ENCODE measurements around the gene SLC29A4. TPM values are rescaled to one million over a fixed set of nuclear protein-coding genes. Genes with fewer than 3 reads are reported as not detected.
"Not testable (repeated sequence)": the region's sequence is repeated elsewhere in the genome, so short reads cannot be mapped to it uniquely, and the experiment has no call there.

Gene SLC29A4
- polyA plus RNA-seq, 3 donors: 8.0 to 39.1 (median 13.3) TPM

DNA sequence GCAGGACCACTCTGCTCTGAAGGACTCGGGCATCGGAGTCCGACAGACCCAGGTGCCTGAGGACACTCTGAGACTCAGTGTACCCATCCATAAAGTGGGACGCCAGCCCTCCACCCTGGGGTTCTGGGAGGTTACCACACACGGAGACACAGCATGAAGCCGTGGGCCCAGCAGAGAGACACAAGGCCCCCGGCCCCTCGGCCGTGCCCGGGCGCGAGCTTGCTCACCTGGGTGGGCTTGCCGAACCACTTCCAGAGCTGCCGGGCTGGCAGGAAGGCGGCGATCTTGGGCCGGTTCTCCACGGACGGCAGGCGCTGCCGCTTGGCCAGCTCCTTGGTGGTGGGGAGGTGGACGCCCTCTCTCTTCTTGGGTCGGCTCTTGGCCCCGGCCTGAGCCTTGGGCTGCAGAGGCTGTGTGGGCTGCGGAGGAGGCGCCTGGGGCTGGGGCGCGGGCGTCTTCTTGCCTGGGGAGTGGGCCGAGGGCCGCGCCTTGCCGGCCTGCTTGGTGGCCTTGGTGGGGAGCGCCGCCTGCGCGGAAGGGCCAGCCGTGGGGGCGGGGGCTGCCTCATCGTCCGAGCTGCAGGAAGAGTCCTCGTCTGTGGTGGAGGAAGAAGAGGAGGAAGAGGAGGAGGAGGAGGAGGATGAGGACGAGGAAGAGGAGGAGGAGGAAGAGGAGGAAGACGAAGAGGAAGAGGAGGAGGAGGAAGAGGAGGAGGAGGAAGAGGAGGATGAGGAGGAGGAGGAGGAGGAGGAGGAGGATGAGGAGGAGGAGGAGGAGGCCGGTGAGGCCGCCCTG, 29.7 kb downstream of the SLC29A4 start:
- WGBS, 3 donors: 90 to 92% (median 92%) methylated on average over 22 to 35 of the region's 46 CpGs
- H3K27ac ChIP-seq (ENCODE audit: low read depth, low read length): not testable (repeated sequence)

GRCh38 chr7:5313076-5313885, 30.5 kb downstream of the SLC29A4 start:
- not testable (repeated sequence) for H3K27ac ChIP-seq (ENCODE audit: low read depth, low read length)
- WGBS, 3 donors: 76 to 85% (median 83%) methylated on average over 29 to 44 of the region's 48 CpGs

DNA sequence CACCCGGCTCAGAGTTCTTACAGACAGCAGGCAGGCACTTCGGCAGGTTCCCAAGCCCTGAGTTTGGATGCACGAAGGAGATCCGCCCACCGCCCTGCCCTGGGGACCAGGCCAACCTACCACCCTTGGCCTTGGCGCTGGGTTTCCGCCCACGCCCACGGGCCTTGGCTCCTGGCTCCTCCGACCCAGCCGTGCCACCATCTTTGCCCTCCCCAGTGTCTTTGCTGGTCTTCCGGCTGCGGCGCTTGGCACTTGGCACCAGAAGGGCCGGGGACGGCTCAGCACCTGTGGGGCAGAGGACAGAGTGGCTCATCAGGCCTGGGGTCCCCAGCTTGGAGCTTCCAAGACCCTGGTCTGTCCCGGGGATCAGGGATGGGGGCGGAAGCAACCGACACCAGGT, 32.1 kb downstream of the SLC29A4 start:
- H3K27ac ChIP-seq (ENCODE audit: low read depth, low read length): no peak overlapping the region
- WGBS, 3 donors: 86 to 94% (median 91%) methylated on average over 12 to 19 of the region's 19 CpGs

- no peak overlapping the region for H3K27ac ChIP-seq (ENCODE audit: low read depth, low read length)
- WGBS, 3 donors: 95 to 97% (median 96%) methylated on average over 14 of the region's 14 CpGs
Observed at GRCh38 chr7:5315761-5316160, 33.0 kb downstream of the SLC29A4 start.

DNA sequence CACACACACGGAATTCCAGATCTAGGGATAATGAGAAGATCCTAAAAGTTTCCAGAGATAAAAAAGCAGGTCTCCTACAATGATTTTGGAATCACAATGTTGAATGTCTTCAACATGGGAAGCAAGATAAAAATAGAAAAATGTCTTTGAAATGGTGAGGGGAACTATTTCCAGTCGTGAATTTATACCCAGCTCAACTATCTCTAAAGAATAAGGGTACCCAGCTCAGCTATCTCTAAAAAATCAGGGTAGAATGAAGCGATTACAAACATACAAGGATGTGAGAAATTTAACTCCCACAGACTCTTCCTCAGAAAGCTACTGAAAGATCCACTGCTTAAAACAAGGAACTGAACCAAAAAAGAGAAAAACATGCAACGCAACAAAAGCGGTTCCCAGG, 35.9 kb downstream of the SLC29A4 start:
- not testable (repeated sequence) for H3K27ac ChIP-seq (ENCODE audit: low read depth, low read length)
- 94 to 99% (median 97%) methylated on average over 5 of the region's 5 CpGs for WGBS, 3 donors

DNA sequence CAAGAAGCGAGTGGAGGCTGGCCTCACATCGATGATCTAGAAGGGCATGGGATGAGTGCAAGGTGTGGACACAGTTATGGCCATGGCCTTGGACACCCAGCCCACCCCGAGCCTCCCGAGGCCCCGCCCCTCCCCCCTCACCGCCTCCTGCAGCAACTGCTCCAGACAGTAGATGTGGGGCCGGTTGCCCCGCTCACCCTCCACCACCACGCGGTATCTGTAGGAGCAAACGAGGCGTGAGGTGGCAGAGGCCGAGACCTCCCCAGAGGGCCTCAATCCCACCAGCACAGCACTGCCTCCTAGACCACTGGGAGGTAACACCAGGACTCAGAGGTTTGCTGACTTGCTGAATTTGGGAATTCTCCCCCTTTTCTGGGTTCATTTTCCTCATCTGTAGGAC, 37.6 kb downstream of the SLC29A4 start:
- WGBS, 3 donors: 95 to 97% (median 96%) methylated on average over 10 to 13 of the region's 13 CpGs

DNA sequence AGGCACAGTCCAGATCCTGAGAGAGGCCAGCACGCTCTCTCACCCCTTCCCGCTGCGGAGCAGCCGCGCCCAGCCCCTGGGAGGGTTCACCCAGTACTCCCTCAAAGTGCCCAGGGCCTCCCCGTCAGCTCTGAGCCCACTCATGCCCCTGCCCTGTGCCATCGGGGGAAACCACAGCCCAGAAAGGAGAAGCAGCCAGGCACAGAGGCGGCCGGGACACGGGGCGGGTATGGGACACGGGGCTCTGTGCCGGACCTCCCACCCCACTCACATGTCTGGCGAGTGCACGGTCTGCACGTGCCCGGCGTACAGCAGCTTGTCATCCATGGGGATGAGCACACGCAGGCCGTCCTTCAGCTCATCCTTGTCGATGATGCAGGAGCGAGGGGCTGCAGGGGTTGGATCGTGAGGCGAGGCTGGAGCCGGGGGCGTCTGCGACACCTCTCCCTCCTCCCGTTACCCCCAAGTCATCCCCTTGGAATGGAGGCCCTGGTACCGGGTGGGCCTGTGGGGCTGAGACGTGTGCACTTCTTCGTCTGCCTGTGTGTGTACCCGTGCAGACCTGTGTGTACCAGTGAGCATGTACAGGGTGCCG, 38.2 kb downstream of the SLC29A4 start:
- WGBS, 3 donors: 96 to 99% (median 97%) methylated on average over 28 to 33 of the region's 33 CpGs
- H3K27ac ChIP-seq (ENCODE audit: low read depth, low read length): no peak overlapping the region

More for the DNA sequence above, 37.6 kb downstream of the SLC29A4 start:
- H3K27ac ChIP-seq (ENCODE audit: low read depth, low read length): no peak overlapping the region

DNA sequence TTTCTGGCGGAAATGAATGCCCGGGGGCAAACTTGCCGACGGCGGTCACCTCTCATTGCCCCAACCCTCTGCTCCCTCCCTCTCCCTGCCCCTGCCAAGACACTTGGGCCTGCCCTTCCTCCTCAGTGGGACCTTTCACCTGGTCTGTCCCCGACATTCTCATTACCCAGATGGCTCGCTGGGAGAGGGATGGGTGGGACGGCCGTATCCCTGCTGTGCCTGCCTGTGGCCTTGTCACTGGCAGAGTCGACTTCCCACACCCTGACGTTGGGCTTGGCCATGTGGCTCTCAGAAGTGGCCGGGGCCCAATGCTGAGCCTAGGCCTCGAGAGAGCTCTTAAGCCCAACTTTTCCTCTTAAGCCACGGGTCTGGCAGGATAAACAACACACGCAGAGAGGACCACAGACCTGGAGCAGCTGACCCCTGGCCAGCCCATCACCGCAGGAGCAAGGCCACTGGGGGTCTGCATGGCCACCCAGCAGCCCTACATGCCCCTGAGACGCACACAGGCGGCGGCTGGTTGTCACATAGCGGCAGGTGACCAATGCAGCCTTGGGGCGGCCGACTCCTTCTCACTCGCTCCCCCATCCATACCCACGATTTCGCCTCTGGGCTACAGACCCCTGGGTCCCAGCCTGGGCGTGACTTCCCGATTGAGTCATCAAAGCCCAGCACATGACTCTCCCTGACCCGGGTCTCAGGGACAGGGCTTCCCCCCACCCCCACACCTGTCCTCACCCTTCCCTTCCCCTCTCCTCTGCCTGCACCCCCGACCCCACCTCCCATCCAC, 40.1 kb downstream of the SLC29A4 start:
- WGBS, 3 donors: 85 to 86% (median 86%) methylated on average over 28 to 29 of the region's 29 CpGs
- no peak overlapping the region for H3K27ac ChIP-seq (ENCODE audit: low read depth, low read length)

GRCh38 chr7:5323800-5324781, 41.3 kb downstream of the SLC29A4 start:
- not testable (repeated sequence) for H3K27ac ChIP-seq (ENCODE audit: low read depth, low read length)
- 88 to 96% (median 94%) methylated on average over 29 to 30 of the region's 31 CpGs for WGBS, 3 donors

GRCh38 chr7:5324961-5325360, 42.2 kb downstream of the SLC29A4 start:
- 81 to 89% (median 84%) methylated on average over 8 to 10 of the region's 10 CpGs for WGBS, 3 donors
- no peak overlapping the region for H3K27ac ChIP-seq (ENCODE audit: low read depth, low read length)

- WGBS, 3 donors: 98% methylated on average over 3 of the region's 3 CpGs
- no peak overlapping the region for H3K27ac ChIP-seq (ENCODE audit: low read depth, low read length)
Observed at GRCh38 chr7:5330288-5330687, 47.5 kb downstream of the SLC29A4 start.

GRCh38 chr7:5332579-5332978, 49.8 kb downstream of the SLC29A4 start:
- WGBS, 3 donors: 87 to 91% (median 88%) methylated on average over 28 to 43 of the region's 43 CpGs
- H3K27ac ChIP-seq (ENCODE audit: low read depth, low read length): no peak overlapping the region

DNA sequence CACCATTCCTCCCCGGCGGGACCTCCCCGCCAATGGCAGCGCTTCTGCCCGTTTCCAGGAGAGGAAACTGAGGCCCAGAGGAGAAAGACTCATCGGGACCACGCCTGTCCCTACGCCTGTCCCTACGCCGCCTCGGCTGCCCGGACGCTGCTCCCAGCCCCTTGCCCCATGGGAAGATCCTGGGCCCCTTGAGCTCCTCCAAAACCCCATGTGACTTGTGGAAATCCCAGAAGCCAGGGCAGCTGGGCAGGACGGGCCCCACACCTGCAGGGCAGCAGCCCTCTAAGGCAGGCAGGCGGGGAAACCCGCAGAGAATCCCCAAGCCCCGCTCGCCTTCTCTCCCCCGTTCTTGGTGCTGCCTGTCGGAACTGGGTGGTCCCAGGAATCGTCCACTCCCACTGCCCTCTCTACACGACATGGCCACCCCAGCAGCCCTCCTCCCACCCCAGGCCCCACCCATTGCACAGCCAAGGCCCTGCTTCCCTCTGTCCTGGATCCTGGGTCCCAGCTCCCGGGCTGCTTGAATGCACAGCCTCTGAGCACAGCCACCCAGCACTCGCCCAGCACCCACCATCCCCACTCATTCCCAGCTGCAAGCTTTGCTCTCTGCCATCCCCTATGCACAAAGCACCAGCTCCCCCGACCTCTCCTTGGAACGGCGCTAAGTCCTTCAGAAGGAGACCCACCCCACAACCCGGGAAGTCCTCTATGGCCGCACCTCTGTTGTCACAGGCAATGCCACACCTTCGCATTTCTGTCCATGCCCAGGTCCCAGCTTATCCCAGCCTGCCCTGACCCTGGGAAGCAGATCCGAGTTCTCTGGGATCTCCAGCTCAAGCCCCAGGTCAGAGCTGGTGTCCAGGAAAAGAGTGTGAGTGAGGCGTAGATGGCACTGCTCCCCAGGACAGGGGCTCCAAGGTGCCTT, 50.6 kb downstream of the SLC29A4 start:
- H3K27ac ChIP-seq (ENCODE audit: low read depth, low read length): no peak overlapping the region
- 89 to 92% (median 91%) methylated on average over 27 to 32 of the region's 32 CpGs for WGBS, 3 donors

DNA sequence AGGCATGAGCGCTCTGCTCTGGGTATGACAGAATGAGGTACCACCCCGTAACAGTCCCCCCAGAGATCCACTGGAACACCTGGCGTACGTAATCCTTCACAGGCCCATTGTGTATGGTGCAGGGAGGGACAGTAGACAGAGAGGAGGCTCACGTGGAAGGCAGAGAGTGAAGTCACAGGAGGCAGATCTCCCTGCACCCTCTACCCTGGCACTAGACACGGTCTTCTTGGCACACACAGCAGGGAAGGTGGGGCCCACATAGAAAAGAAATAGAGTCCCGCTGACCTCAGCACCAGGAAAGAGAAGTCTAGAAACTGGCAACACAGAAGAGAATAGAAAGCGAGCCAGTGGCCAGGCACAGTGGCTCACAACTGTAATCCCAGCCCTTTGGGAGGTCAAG, 51.9 kb downstream of the SLC29A4 start:
- no peak overlapping the region for H3K27ac ChIP-seq (ENCODE audit: low read depth, low read length)
- 85 to 93% (median 87%) methylated on average over 8 of the region's 8 CpGs for WGBS, 3 donors

GRCh38 chr7:5337047-5337446, 54.3 kb downstream of the SLC29A4 start:
- 90 to 97% (median 95%) methylated on average over 11 of the region's 11 CpGs for WGBS, 3 donors
- H3K27ac ChIP-seq (ENCODE audit: low read depth, low read length): no peak overlapping the region

- 63 to 95% (median 93%) methylated on average over 2 of the region's 2 CpGs for WGBS, 3 donors
- no peak overlapping the region for H3K27ac ChIP-seq (ENCODE audit: low read depth, low read length)
Observed at GRCh38 chr7:5339955-5340354, 57.2 kb downstream of the SLC29A4 start.
